AG04449 (cell line): ENCODE measurements around the gene CD63.

Experiments used
- CTCF ChIA-PET: fragments of 350-600 bp; formaldehyde crosslinking; extraction: SDS; loops from one replicate; lab custom pipeline; 2021; ENCODE audit warnings: antibody characterized with exemption; lab: Yijun Ruan, JAX
- POLR2A ChIA-PET: fragments of 400-600, 350-600 bp; formaldehyde crosslinking; extraction: SDS; loops from one replicate; lab custom pipeline; 2020; ENCODE audit warnings: antibody characterized with exemption, inconsistent platforms; lab: Yijun Ruan, JAX
- DNase-seq: peaks from one replicate; pipeline ENCODE4 v3.0.0-alpha.2; 2010; ENCODE audit warnings: low read depth, low spot score
- H3K4me3 ChIP-seq: 2 replicates; pipeline ENCODE4 v1.5.1; 2011; ENCODE audit warnings: low read depth, mild to moderate bottlenecking, control low read depth, low read length
- CTCF ChIP-seq: IDR thresholded peaks from one replicate; pipeline ENCODE4 v1.5.1; 2011; ENCODE audit warnings: mild to moderate bottlenecking, moderate library complexity, low read length, control low read depth, inconsistent platforms; ENCODE audit not compliant: insufficient read depth; ENCODE audit errors: missing control alignments

Gene CD63

GRCh38 chr12:55712700-55713415 lies 16.0 kb downstream of the CD63 start:
- CTCF ChIA-PET: interaction anchor here (1.2 to 2.5 kb wide), 5 partner anchors 7 to 56 kb away, joined by 3 to 12 read pairs (median 5); partner anchors contain the start of gene RDH5
- POLR2A ChIA-PET: no interaction called here
- TF ChIP-seq CTCF: no peak
- DNase-seq: no peak
- no peak overlapping the region for H3K4me3 ChIP-seq

GRCh38 chr12:55711786-55712553 lies 16.8 kb downstream of the CD63 start:
- no peak for DNase-seq
- POLR2A ChIA-PET: no interaction called here
- TF ChIP-seq CTCF: no peak
- CTCF ChIA-PET: interaction anchor here (1.2 to 2.5 kb wide), 5 partner anchors 8 to 55 kb away, joined by 3 to 12 read pairs (median 5); partner anchors contain the start of gene RDH5
- H3K4me3 ChIP-seq: no peak overlapping the region

GRCh38 chr12:55708695-55709233 lies 20.0 kb downstream of the CD63 start:
- CTCF ChIA-PET: interaction anchor here (1.6 kb wide), 1 partner anchor 62 kb away, joined by 5 read pairs; no protein-coding TSS in a partner anchor
- POLR2A ChIA-PET: no interaction called here
- peak overlapping the region; percentile 18 for H3K4me3 ChIP-seq

GRCh38 chr12:55707841-55708694 lies 20.7 kb downstream of the CD63 start, which contains the start of gene ITGA7:
Gene ITGA7 (minus strand): TSS chr12:55707904. CDS start chr12:55707682, 222 bp downstream.
- no peak for DNase-seq
- ChIA-PET CTCF (interaction anchor here (1.4 to 1.6 kb wide), 2 partner anchors 52 to 61 kb away, joined by 5 to 8 read pairs; no protein-coding TSS in a partner anchor), POLR2A (interaction anchor here (1.2 kb wide), 1 partner anchor 22 kb away, joined by 3 read pairs; no protein-coding TSS in a partner anchor)
- TF ChIP-seq CTCF: no peak
- peak within 1 kb of the TSS; percentile 64 for H3K4me3 ChIP-seq

More at GRCh38 chr12:55708695-55709233, 20.0 kb downstream of the CD63 start:
- TF ChIP-seq CTCF: no peak
- DNase-seq: no peak

- POLR2A ChIA-PET: interaction anchor here (1.2 kb wide), 1 partner anchor 22 kb away, joined by 3 read pairs; no protein-coding TSS in a partner anchor
- no peak for DNase-seq
- CTCF ChIA-PET: interaction anchor here (1.4 to 1.6 kb wide), 2 partner anchors 51 to 60 kb away, joined by 5 to 8 read pairs; no protein-coding TSS in a partner anchor
- peak overlapping the region; percentile 64 for H3K4me3 ChIP-seq
- TF ChIP-seq CTCF: no peak
Observed at GRCh38 chr12:55707219-55707671, 21.6 kb downstream of the CD63 start.
